Body of pancreas (tissue), 4 donors: ENCODE results near the gene SRM. TPM values are rescaled to one million over a fixed set of nuclear protein-coding genes. Genes with fewer than 3 reads are reported as not detected.
A peak's percentile ranks its signal among the peaks of the same experiment; 100 is the strongest.
"Not testable (repeated sequence)": the region's sequence is repeated elsewhere in the genome, so short reads cannot be mapped to it uniquely, and the experiment has no call there.

Source experiments
- ATAC-seq: fragments of 150-250 bp; one replicate; pipeline ENCODE4 v1.9.1; 2016
- DNase-seq, 4 donors: peaks; one replicate each; pipeline ENCODE4 v3.0.0-alpha.2; 2019
- H3K27ac ChIP-seq, 4 donors: fragments of 200-600 bp; sonication (generic); 1 replicate in 3 of 4; 2 replicates in 1 of 4; pipeline versions ENCODE4 v1.5.1 to v1.6.1; 2016 to 2019; ENCODE audit warnings: mild to moderate bottlenecking in 1 of 4, mixed read lengths in 1 of 4, moderate library complexity in 1 of 4
- H3K27me3 ChIP-seq, 2 donors: fragments of 200-600 bp; sonication (generic); one replicate each; pipeline ENCODE4 v1.6.0; 2016; ENCODE audit warnings: mild to moderate bottlenecking in 1 of 2
- H3K36me3 ChIP-seq, 2 donors: fragments of 200-600 bp; sonication (generic); replicated peaks in 1 of 2; 2 replicates each; pipeline ENCODE4 v1.5.1; 2016; ENCODE audit warnings: low read depth in 2 of 2; ENCODE audit not compliant: insufficient read depth in 1 of 2
- H3K4me1 ChIP-seq: fragments of 200-600 bp; sonication (generic); one replicate; pipeline ENCODE4 v1.6.0; 2016
- H3K4me3 ChIP-seq, 2 donors: fragments of 200-600 bp; sonication (generic); 1 replicate in 1 of 2; 2 replicates in 1 of 2; pipeline ENCODE4 v1.5.1; 2016 to 2019
- H3K9me3 ChIP-seq, 3 donors: fragments of 200-600 bp; sonication (generic); 1 replicate in 2 of 3; 2 replicates in 1 of 3; pipeline ENCODE4 v1.5.1; 2016
- CTCF ChIP-seq, 7 experiments: fragments of 450-650 bp in 4 of 7; fragments of 200-600 bp in 3 of 7; sonication (generic) in 3 of 7; IDR thresholded peaks; one replicate each; pipeline ENCODE4 v1.5.1; 2016 to 2019; ENCODE audit warnings: antibody characterized with exemption in 7 of 7
- POLR2A ChIP-seq, 3 donors: fragments of 450-650 bp; IDR thresholded peaks; one replicate each; pipeline ENCODE4 v1.6.1; 2016; ENCODE audit warnings: antibody characterized with exemption in 3 of 3, mild to moderate bottlenecking in 2 of 3
- WGBS, 2 donors: methylation state at CpG; one replicate each; pipeline ENCODE4 v1.1.5; 2017; 5-methylcytosine and 5-hydroxymethylcytosine counted together
- intact Hi-C: fragments of 100-400 bp; cut with DNase I; formaldehyde crosslinking; loops from one replicate; pipeline ENCODE4 v1.15.1; 2023
- total RNA-seq, 2 donors: library from RNA; depleted of rRNA; stranded (reverse); fragments of >200 nt; gene quantifications; one replicate each; pipeline ENCODE4 v1.1.0, GENCODE V29; 2016

The SRM gene
- total RNA-seq, 2 donors from 2014 or later = 50.3 to 159 TPM

- H3K4me1 ChIP-seq = peaks cover 14% of the 10 kb centered on the region
- peaks cover 38 to 52% of the 10 kb centered on the region in 2 donors for H3K36me3 ChIP-seq
- TF ChIP-seq POLR2A (IDR thresholded peaks at IDR 0.05) (no peak), CTCF (IDR thresholded peaks at IDR 0.05) (no peak)
- WGBS, 2 donors = 89 to 90% methylated on average over 6 to 7 of the region's 7 CpGs
- no peaks in the 10 kb centered on the region for H3K9me3 ChIP-seq
- intact Hi-C loops = no loop called here
- H3K4me3 ChIP-seq = no peak overlapping the region
- H3K27ac ChIP-seq = no peak overlapping the region
- DNase-seq = no peak
- no peaks in the 10 kb centered on the region for H3K27me3 ChIP-seq
- ATAC-seq = no peak
Observed at GRCh38 chr1:11019971-11020370, 39.8 kb downstream of the SRM start.

- intact Hi-C loops, H3K4me3 ChIP-seq, H3K27me3 ChIP-seq, H3K9me3 ChIP-seq, H3K27ac ChIP-seq, DNase-seq, ATAC-seq: not testable (repeated sequence)
- 53 to 81% methylated on average over 3 to 8 of the region's 8 CpGs for WGBS, 2 donors
- H3K4me1 ChIP-seq = peaks cover 20% of the 10 kb centered on the region
- peaks cover 38 to 55% of the 10 kb centered on the region in 2 donors for H3K36me3 ChIP-seq
Observed at GRCh38 chr1:11019358-11019757, 40.5 kb downstream of the SRM start.

- TF ChIP-seq CTCF (IDR thresholded peaks at IDR 0.05) = no peak
- no peak for TF ChIP-seq POLR2A (IDR thresholded peaks at IDR 0.05)
- WGBS, 2 donors = 1% methylated on average over 8 to 11 of the region's 11 CpGs
- H3K9me3 ChIP-seq = no peaks in the 10 kb centered on the region
- peaks cover 0 to 23% of the 10 kb centered on the region in 2 donors for H3K36me3 ChIP-seq
- H3K27me3 ChIP-seq = no peaks in the 10 kb centered on the region
- intact Hi-C loops = no loop called here
- no peak for ATAC-seq
- no peak for DNase-seq
- peak overlapping the region; percentile 90 to 100 for H3K4me3 ChIP-seq
- H3K4me1 ChIP-seq = peaks cover 30% of the 10 kb centered on the region
- peak overlapping the region; percentile 87 to 97 (median 94) for H3K27ac ChIP-seq
Observed at GRCh38 chr1:11013160-11013531, 46.7 kb downstream of the SRM start.

- peak; percentile 89 to 91 (median 90) for DNase-seq
Observed at GRCh38 chr1:11012260-11013159, 47.3 kb downstream of the SRM start, which contains the start of gene TARDBP. Gene TARDBP, plus strand, starts transcription at chr1:11012654. Its CDS starts 1,074 bp downstream, at chr1:11013728.

More at GRCh38 chr1:11012260-11013159, 47.3 kb downstream of the SRM start, which contains the start of gene TARDBP:
- Histone ChIP-seq H3K36me3 (peaks cover 0 to 21% of the 10 kb centered on the region in 2 donors), H3K9me3 (no peaks in the 10 kb centered on the region), H3K27ac (peak within 1 kb of the TSS; percentile 87 to 97 (median 94)), H3K4me1 (peaks cover 30% of the 10 kb centered on the region), H3K4me3 (peak within 1 kb of the TSS; percentile 90 to 100), H3K27me3 (no peaks in the 10 kb centered on the region)
- TF ChIP-seq POLR2A (IDR thresholded peaks at IDR 0.05) (peak; percentile 86 to 96 (median 92)), CTCF (IDR thresholded peaks at IDR 0.05) (no peak)
- 1% methylated on average over 23 to 84 of the region's 94 CpGs for WGBS, 2 donors
- intact Hi-C loops = no loop called here
- peak; percentile 94 for ATAC-seq

Other genes with a start within 250 kb of the SRM start
- 100 to 1,000 TPM; 104 to 136 TPM for gene TARDBP, start 47.4 kb downstream of the SRM start, total RNA-seq
- not detected for gene MASP2, start 12.8 kb downstream of the SRM start, total RNA-seq
- 10 to 100 TPM; 37.9 to 83.4 TPM for gene EXOSC10, start 39.9 kb upstream of the SRM start, total RNA-seq
- 1 to 10 TPM; 3.6 to 4.9 TPM for gene ANGPTL7, start 129.3 kb upstream of the SRM start, total RNA-seq
- 10 to 100 TPM; 26.2 to 28.3 TPM for gene MTOR, start 202.5 kb upstream of the SRM start, total RNA-seq
- 10 to 100 TPM in 1 of 2 donors, 1 to 10 TPM in 1; 5.9 to 12.7 TPM for gene UBIAD1, start 213.2 kb upstream of the SRM start, total RNA-seq